Naive thymus-derived CD4-positive, alpha-beta T cell (primary cell): Measurements from ENCODE around the gene VPS41. TPM values are rescaled to one million over a fixed set of nuclear protein-coding genes. Genes with fewer than 3 reads are reported as not detected.
A peak's percentile ranks its signal among the peaks of the same experiment; 100 is the strongest.

Experiments
- ATAC-seq: fragments of 150-1000 bp; cut with Tn5 transposase; 2 replicates; pipeline ENCODE4 v1.10.0; 2021; ENCODE audit warnings: mild to moderate bottlenecking, moderate library complexity
- CTCF ChIA-PET: fragments of 350-600 bp; sonication (Branson Sonifier 250); formaldehyde crosslinking; loops from one replicate; lab custom pipeline; 2021; ENCODE audit warnings: antibody characterized with exemption; lab: Charles Lee
- POLR2A ChIA-PET: fragments of 350-600 bp; sonication (Branson Sonifier 250); formaldehyde crosslinking; loops from one replicate; lab custom pipeline; 2021; ENCODE audit warnings: antibody characterized with exemption, inconsistent platforms; lab: Charles Lee
- DNase-seq, 9 donors: peaks; one replicate each; pipeline versions ENCODE4 v3.0.0 to v3.0.0-alpha.2; 2020 to 2022; ENCODE audit warnings: mixed read lengths in 1 of 9
- H3K27ac ChIP-seq: one replicate; pipeline ENCODE4 v1.7.0; 2013; ENCODE audit warnings: mild to moderate bottlenecking, low read depth, low read length, moderate library complexity
- H3K27me3 ChIP-seq, 2 donors: one replicate each; pipeline ENCODE4 v1.7.0; 2013; ENCODE audit warnings: low read length in 2 of 2, mild to moderate bottlenecking in 2 of 2, moderate library complexity in 2 of 2; ENCODE audit not compliant: control insufficient read depth in 2 of 2, insufficient read depth in 2 of 2
- H3K36me3 ChIP-seq, 3 experiments: 1 replicate in 2 of 3; 2 replicates in 1 of 3; pipeline ENCODE4 v1.7.0; 2013; ENCODE audit warnings: low read length in 3 of 3, mild to moderate bottlenecking in 3 of 3, moderate library complexity in 1 of 3; ENCODE audit not compliant: insufficient read depth in 3 of 3, control insufficient read depth in 2 of 3
- H3K4me1 ChIP-seq, 2 donors: one replicate each; pipeline ENCODE4 v1.7.0; 2013; ENCODE audit warnings: low read length in 2 of 2, mild to moderate bottlenecking in 2 of 2, moderate library complexity in 1 of 2; ENCODE audit not compliant: control insufficient read depth in 2 of 2, insufficient read depth in 2 of 2
- H3K4me3 ChIP-seq: 2 replicates; pipeline ENCODE4 v1.7.0; 2013; ENCODE audit warnings: mild to moderate bottlenecking, low read length
- H3K9me3 ChIP-seq, 3 experiments: 1 replicate in 2 of 3; 2 replicates in 1 of 3; pipeline ENCODE4 v1.7.0; 2013; ENCODE audit warnings: low read length in 3 of 3; ENCODE audit not compliant: control insufficient read depth in 2 of 3
- H3K27ac Mint-ChIP-seq, 9 donors: one replicate each; pipeline ENCODE4 v1.8.0; 2020 to 2022; ENCODE audit warnings: mixed read lengths in 9 of 9, mild to moderate bottlenecking in 8 of 9, moderate library complexity in 5 of 9, inconsistent platforms in 2 of 9
- H3K27me3 Mint-ChIP-seq, 5 donors: one replicate each; pipeline ENCODE4 v1.8.0; 2021 to 2022; ENCODE audit warnings: mixed read lengths in 5 of 5, mild to moderate bottlenecking in 1 of 5
- H3K36me3 Mint-ChIP-seq, 5 donors: one replicate each; pipeline ENCODE4 v1.8.0; 2020 to 2022; ENCODE audit warnings: mixed read lengths in 5 of 5, mild to moderate bottlenecking in 3 of 5, inconsistent platforms in 1 of 5
- H3K4me1 Mint-ChIP-seq, 7 donors: one replicate each; pipeline ENCODE4 v1.8.0; 2020 to 2022; ENCODE audit warnings: mixed read lengths in 7 of 7, mild to moderate bottlenecking in 3 of 7, inconsistent platforms in 1 of 7
- H3K4me3 Mint-ChIP-seq, 10 donors: one replicate each; pipeline ENCODE4 v1.8.0; 2020 to 2022; ENCODE audit warnings: mild to moderate bottlenecking in 10 of 10, mixed read lengths in 10 of 10, moderate library complexity in 6 of 10, inconsistent platforms in 2 of 10
- H3K9me3 Mint-ChIP-seq, 11 donors: one replicate each; pipeline ENCODE4 v1.8.0; 2020 to 2022; ENCODE audit warnings: mixed read lengths in 11 of 11, mild to moderate bottlenecking in 4 of 11, inconsistent platforms in 1 of 11, moderate library complexity in 1 of 11
- intact Hi-C, 2 donors: fragments of 100-400 bp; cut with micrococcal nuclease; formaldehyde crosslinking; loops; one replicate each; pipeline ENCODE4 v1.15.1; 2023
- polyA plus RNA-seq, 2 donors: library from polyadenylated mRNA; unstranded; fragments of 300-500 nt; fragmentation: Illumina TruSeq; gene quantifications; one replicate each; pipeline ENCODE4 v1.2.3, GENCODE V29; 2021
- total RNA-seq, 6 experiments: library from RNA in 5 of 6; stranded (reverse) in 5 of 6; gene quantifications; 1 replicate in 5 of 6; 2 replicates in 1 of 6; pipeline ENCODE4 v1.2.3 and lab custom pipeline; 2021 to 2026

Gene VPS41
- total RNA-seq (10 to 100 TPM; 37.1 to 65.0 (median 64.5) TPM), polyA plus RNA-seq (10 to 100 TPM; 33.1 to 34.6 TPM), total RNA-seq (lab: John Stamatoyannopoulos, UW) (37.2 reads per million, percentile 64 among the genes with 10 or more reads in this experiment)

GRCh38 chr7:38908759-38909335 lies at the start of gene VPS41:
VPS41 (minus strand) TSS chr7:38909191; CDS start chr7:38909174, 17 bp downstream.
- POLR2A ChIA-PET = interaction anchor here (0.6 to 1.2 kb wide), 4 partner anchors 12 to 1144 kb away, joined by 3 to 4 read pairs (median 4); partner anchors contain the start of gene CDK13
- intact Hi-C loops = loop anchor here (1.0 to 10.0 kb wide), 8 partner anchors 514 to 1226 kb away; partner anchors contain the start of genes MPLKIP (in 2 of the 2), RALA (in 2 of the 2), YAE1 (in 2 of the 2) and STARD3NL (in 1 of the 2)

GRCh38 chr7:38955892-38956291 lies 46.9 kb upstream of the VPS41 start:
- ATAC-seq = no peak
- ChIA-PET CTCF (no interaction called here), POLR2A (no interaction called here)
- H3K4me3 ChIP-seq = no peak overlapping the region
- Mint-ChIP-seq H3K27ac (no peak overlapping the region), H3K9me3 (peaks cover 0 to 2% (median 0%) of the 10 kb centered on the region in 11 donors), H3K4me1 (no peaks in the 10 kb centered on the region), H3K27me3 (peaks cover 9 to 50% (median 34%) of the 10 kb centered on the region in 5 donors), H3K36me3 (no peaks in the 10 kb centered on the region), H3K4me3 (no peak overlapping the region)
- H3K36me3 ChIP-seq = no peaks in the 10 kb centered on the region
- no peak for DNase-seq
- H3K27me3 ChIP-seq = no peaks in the 10 kb centered on the region
- intact Hi-C loops = no loop called here
- no peak overlapping the region for H3K27ac ChIP-seq
- H3K4me1 ChIP-seq = no peaks in the 10 kb centered on the region
- H3K9me3 ChIP-seq = no peaks in the 10 kb centered on the region

More at GRCh38 chr7:38908759-38909335, at the start of gene VPS41:
- Histone ChIP-seq H3K9me3 (no peaks in the 10 kb centered on the region), H3K36me3 (peaks cover 0 to 4% (median 0%) of the 10 kb centered on the region in 3 experiments), H3K27ac (peak within 1 kb of the TSS; percentile 72), H3K4me1 (peaks cover 3 to 7% of the 10 kb centered on the region in 2 donors), H3K4me3 (peak within 1 kb of the TSS; percentile 79), H3K27me3 (no peaks in the 10 kb centered on the region)
- CTCF ChIA-PET = interaction anchor here (0.5 kb wide), 1 partner anchor 651 kb away, joined by 5 read pairs; no protein-coding TSS in a partner anchor
- ATAC-seq = peak; percentile 99
- peaks cover 17 to 41% (median 37%) of the 10 kb centered on the region in 7 donors for H3K4me1 Mint-ChIP-seq
- peak; percentile 42 to 89 (median 85) for DNase-seq
- peak within 1 kb of the TSS; percentile 82 to 97 (median 91) for H3K27ac Mint-ChIP-seq
- no peaks in the 10 kb centered on the region for H3K9me3 Mint-ChIP-seq
- H3K4me3 Mint-ChIP-seq = peak within 1 kb of the TSS; percentile 92 to 99 (median 97)
- peaks cover 0 to 5% (median 0%) of the 10 kb centered on the region in 5 donors for H3K27me3 Mint-ChIP-seq
- H3K36me3 Mint-ChIP-seq = peaks cover 0 to 12% (median 1%) of the 10 kb centered on the region in 5 donors

GRCh38 chr7:38953971-38954370 lies 45.0 kb upstream of the VPS41 start:
- H3K27ac Mint-ChIP-seq = no peak overlapping the region
- CTCF ChIA-PET = no interaction called here
- peaks cover 9 to 45% (median 34%) of the 10 kb centered on the region in 5 donors for H3K27me3 Mint-ChIP-seq
- H3K4me1 Mint-ChIP-seq = no peaks in the 10 kb centered on the region
- H3K36me3 Mint-ChIP-seq = no peaks in the 10 kb centered on the region
- peaks cover 0 to 2% (median 0%) of the 10 kb centered on the region in 11 donors for H3K9me3 Mint-ChIP-seq
- Histone ChIP-seq H3K27me3 (no peaks in the 10 kb centered on the region), H3K4me3 (no peak overlapping the region), H3K36me3 (no peaks in the 10 kb centered on the region), H3K4me1 (no peaks in the 10 kb centered on the region), H3K9me3 (no peaks in the 10 kb centered on the region), H3K27ac (no peak overlapping the region)
- intact Hi-C loops = no loop called here
- DNase-seq (no peak), ATAC-seq (no peak)
- POLR2A ChIA-PET = no interaction called here
- no peak overlapping the region for H3K4me3 Mint-ChIP-seq

GRCh38 chr7:38953227-38953626 lies 44.2 kb upstream of the VPS41 start:
- ChIA-PET CTCF (no interaction called here), POLR2A (no interaction called here)
- intact Hi-C loops = no loop called here
- Histone ChIP-seq H3K27ac (no peak overlapping the region), H3K4me1 (no peaks in the 10 kb centered on the region), H3K4me3 (no peak overlapping the region), H3K36me3 (no peaks in the 10 kb centered on the region), H3K9me3 (no peaks in the 10 kb centered on the region), H3K27me3 (no peaks in the 10 kb centered on the region)
- ATAC-seq (no peak), DNase-seq (no peak)
- no peak overlapping the region for H3K27ac Mint-ChIP-seq
- H3K9me3 Mint-ChIP-seq = peaks cover 0 to 2% (median 0%) of the 10 kb centered on the region in 11 donors
- peaks cover 6 to 42% (median 32%) of the 10 kb centered on the region in 5 donors for H3K27me3 Mint-ChIP-seq
- no peaks in the 10 kb centered on the region for H3K36me3 Mint-ChIP-seq
- H3K4me3 Mint-ChIP-seq = no peak overlapping the region
- H3K4me1 Mint-ChIP-seq = no peaks in the 10 kb centered on the region

GRCh38 chr7:38951213-38951612 lies 42.2 kb upstream of the VPS41 start:
- H3K27ac Mint-ChIP-seq = no peak overlapping the region
- no peak overlapping the region for H3K4me3 Mint-ChIP-seq
- no peaks in the 10 kb centered on the region for H3K4me1 Mint-ChIP-seq
- no peaks in the 10 kb centered on the region for H3K36me3 Mint-ChIP-seq
- ATAC-seq (no peak), DNase-seq (no peak)
- H3K27me3 Mint-ChIP-seq = peaks cover 10 to 38% (median 28%) of the 10 kb centered on the region in 5 donors
- no peaks in the 10 kb centered on the region for H3K27me3 ChIP-seq
- H3K4me3 ChIP-seq = no peak overlapping the region
- H3K27ac ChIP-seq = no peak overlapping the region
- CTCF ChIA-PET = no interaction called here
- POLR2A ChIA-PET = no interaction called here
- H3K36me3 ChIP-seq = no peaks in the 10 kb centered on the region
- no peaks in the 10 kb centered on the region for H3K4me1 ChIP-seq
- no peaks in the 10 kb centered on the region for H3K9me3 ChIP-seq
- intact Hi-C loops = no loop called here
- H3K9me3 Mint-ChIP-seq = peaks cover 0 to 4% (median 0%) of the 10 kb centered on the region in 11 donors

- no peak overlapping the region for H3K4me3 ChIP-seq
- H3K9me3 ChIP-seq = no peaks in the 10 kb centered on the region
- DNase-seq = no peak
- Mint-ChIP-seq H3K27ac (no peak overlapping the region), H3K9me3 (peaks cover 0 to 4% (median 0%) of the 10 kb centered on the region in 11 donors), H3K36me3 (no peaks in the 10 kb centered on the region), H3K4me1 (no peaks in the 10 kb centered on the region), H3K27me3 (peaks cover 10 to 33% (median 24%) of the 10 kb centered on the region in 5 donors), H3K4me3 (no peak overlapping the region)
- no peaks in the 10 kb centered on the region for H3K27me3 ChIP-seq
- H3K4me1 ChIP-seq = no peaks in the 10 kb centered on the region
- CTCF ChIA-PET = no interaction called here
- POLR2A ChIA-PET = no interaction called here
- intact Hi-C loops = no loop called here
- no peak for ATAC-seq
- no peaks in the 10 kb centered on the region for H3K36me3 ChIP-seq
- H3K27ac ChIP-seq = no peak overlapping the region
Observed at GRCh38 chr7:38950309-38950708, 41.3 kb upstream of the VPS41 start.
